CD4-positive, alpha-beta T cell treated with Interleukin-17A for 1 hour (primary cell): ENCODE measurements around the gene LRRC14B.
"Not testable (repeated sequence)": the region's sequence is repeated elsewhere in the genome, so short reads cannot be mapped to it uniquely, and the experiment has no call there.

Experiments used
- DNase-seq: peaks from one replicate; pipeline ENCODE4 v3.0.0-alpha.2; 2020

The LRRC14B gene

DNA sequence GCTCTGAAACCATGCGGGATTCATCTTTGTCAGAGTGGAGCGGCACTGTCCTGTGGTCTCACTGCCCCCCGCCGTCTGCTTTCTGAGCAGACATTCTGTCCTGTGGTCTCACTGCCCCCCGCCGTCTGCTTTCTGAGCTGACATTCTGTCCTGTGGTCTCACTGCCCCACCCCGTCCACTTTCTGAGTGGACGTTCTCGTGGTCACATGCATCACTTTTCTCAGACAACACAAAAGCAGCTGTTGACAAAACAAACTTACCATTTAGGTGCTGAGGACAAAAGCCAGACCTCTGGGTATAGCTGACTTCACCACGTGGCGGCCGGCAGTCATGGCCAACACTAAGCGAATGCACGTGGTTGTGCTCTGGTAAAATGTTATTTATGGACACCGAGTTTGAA is 2.8 kb downstream of the LRRC14B start:
- DNase-seq = no peak

DNA sequence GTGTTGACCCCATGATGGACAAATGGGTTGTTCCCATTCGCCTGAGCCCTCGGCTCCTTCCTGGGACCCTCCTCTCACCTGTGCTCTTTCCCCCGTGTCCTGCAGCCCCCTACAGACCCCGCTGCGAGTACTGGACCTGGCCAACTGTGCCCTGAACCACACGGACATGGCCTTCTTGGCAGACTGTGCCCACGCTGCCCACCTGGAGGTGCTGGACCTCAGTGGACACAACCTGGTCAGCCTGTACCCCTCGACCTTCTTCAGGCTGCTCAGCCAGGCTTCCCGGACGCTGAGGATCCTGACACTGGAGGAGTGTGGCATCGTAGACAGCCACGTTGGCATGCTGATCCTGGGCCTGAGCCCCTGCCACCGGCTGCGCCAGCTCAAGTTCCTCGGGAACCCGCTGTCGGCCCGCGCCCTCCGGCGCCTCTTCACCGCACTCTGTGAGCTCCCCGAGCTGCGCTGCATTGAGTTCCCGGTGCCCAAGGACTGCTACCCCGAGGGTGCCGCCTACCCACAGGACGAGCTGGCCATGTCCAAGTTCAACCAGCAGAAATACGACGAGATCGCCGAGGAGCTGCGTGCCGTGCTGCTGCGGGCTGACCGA is 3.4 kb downstream of the LRRC14B start:
- DNase-seq = no peak

DNA sequence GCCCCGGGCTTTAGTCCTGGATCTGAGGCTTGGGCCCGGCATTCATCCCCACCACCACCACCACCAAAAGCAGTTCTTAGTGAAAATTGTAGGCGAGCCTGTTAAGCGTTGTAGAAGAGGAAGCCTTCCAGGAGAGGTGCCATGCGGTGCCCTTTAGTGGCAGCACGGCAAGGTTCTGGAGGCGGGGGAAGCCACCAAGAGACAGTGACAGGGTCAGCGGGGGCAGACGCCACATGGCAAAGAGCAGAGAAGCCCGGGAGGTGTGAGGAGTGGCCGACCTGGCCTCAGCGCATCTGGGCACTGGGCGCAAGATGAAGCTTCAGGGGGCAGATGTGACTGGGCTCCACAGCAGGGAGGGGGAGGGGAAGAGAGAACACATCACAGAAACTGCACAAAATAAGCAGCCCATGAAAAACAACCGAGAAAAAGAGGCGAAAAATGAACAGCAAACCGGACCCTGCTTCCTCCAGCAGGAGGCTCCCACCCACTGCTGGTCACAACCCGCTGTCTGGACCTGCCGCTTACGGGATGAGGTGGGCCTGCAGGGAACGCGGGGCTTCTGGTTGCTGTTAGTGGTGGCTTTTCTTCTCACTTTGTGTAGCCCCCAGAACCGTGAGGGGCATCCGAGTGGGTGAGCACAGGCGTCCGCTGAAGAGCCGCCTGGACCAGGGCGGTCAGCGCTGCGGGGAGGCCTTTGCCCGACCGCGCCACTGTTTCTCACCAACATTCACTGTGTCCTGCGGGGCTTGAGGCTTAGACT is 4.3 kb downstream of the LRRC14B start:
- DNase-seq = no peak

DNA sequence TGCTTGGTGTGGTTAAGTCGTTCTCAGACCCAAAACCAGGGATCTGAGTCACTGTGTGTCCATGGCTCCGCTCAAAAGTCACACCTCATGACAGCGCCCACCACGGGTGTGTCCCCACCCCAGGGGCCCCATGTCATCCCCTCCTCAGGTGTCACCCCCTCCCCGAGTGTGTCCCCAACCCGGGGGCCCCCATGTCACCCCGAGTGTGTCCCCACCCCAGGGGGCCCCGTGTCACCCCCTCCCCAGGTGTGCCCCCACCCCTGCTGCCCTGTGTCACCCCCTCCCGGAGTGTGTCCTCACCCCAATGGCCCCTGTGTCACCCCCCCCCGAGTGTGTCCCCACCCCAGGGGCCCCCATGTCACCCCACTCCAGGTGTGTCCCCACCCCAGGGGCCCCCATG is 5.1 kb downstream of the LRRC14B start:
- DNase-seq = no peak

DNA sequence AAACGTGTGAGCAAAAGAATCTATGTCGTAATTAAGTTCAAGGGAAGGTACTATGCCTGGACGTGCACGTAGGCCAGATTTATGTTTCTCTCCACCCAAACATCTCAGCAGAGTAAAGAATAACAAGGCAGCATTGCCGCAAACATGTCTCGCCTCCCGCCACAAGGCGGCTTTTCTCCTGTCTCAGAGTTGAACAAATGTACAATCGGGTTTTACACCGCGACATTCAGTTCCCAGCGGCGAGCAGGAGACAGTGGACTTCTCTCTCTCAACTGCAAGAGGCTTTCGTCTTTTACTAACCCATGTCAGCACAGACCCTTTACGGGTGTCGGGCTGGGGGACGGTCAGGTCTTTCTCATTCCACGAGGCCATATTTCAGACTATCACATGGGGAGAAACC is 5.7 kb downstream of the LRRC14B start:
- DNase-seq = not testable (repeated sequence)

DNA sequence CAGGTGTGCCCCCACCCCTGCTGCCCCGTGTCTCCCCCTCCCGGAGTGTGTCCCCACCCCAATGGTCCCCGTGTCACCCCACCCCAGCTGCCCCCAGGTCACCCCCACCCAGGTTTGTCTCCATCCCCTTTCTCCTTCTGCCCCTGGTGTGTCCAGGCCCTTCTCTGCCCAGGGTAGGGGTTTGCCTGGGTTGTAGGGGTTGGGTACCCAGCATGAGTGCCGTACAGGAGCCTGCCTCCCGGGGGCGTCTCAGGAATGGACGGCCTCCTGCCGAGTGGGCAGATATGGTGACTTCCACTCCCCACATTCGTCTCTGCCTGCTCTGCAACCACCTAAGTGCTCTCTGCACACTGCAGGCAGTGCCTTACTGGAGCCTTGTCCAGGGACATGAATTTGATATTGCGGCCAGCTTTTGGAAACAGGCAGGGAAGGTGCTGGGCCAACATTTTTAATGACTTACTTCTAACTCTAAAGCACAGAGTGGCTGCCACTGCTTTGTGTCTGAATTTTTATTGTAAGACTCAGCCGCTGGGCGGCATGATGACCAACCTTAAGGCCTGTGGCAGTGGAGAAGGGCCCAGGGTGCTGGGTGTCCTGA is 6.7 kb downstream of the LRRC14B start:
- no peak for DNase-seq

DNA sequence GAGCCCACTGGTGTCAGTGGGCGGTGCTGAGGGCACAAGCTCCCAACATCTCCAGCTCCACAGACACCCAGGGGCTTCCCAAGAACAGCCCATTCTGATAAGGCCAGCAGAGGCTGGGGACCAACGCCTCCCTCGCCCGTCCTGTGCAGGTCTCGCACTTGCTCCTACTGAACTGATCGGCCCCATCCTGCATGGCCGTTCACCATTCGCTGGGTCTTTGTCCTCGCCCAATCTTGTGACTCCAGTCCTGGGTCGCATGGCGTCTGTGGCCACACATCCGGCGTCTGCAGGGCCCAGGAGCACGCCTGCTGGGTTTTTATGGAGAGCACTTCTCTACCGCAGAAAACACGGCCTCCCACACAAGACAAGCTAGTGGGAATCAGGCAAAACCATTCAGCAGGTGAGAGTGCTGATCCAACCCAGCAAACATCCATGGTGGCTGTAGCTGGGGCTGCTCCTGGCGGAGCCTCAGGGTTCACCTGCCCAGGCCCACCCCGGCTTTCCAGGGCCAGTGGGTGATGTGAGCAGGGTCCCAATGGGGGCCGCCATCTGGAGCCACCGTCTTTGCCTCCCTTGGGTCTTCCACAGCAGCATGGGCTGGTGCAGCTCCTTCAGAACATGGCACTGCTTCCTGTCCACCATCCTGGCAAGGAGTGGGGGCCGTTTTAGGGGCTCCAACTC is 7.4 kb downstream of the LRRC14B start:
- no peak for DNase-seq

DNA sequence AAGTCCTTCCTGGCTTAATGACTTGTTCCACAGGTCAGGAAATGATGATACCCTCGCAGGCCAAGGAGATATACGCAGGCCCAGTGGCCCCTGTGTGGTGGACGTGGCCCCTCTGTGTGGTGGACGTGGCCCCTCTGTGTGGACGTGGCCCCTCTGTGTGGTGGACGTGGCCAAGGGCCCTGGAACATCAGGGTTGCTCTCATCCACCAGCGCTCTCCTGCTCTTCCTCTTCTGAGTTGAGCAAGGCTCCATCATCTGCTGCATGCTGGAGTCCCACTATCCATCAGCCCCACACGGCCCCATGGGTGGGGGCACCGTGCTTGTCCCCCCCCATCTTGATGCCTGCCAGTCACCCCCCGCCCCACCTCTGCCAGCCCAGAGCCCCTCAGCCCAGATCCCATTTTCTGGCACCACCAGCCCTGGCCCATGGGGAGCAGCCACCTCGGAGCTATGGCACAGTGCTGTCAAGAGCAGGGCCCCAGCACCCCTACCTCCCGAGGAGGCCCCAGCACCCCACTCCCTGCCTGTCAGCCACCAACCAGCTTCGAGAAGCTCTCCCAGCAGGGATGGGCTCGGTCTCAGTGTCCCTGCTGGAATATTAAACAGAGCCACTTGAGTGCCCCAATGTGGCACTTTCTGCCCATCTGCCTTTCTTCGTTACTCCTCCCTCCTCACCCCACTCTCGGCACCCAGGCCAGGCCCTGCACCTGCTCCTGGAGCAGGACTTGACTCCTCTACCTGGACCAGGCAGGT is 8.1 kb downstream of the LRRC14B start:
- no peak for DNase-seq

DNA sequence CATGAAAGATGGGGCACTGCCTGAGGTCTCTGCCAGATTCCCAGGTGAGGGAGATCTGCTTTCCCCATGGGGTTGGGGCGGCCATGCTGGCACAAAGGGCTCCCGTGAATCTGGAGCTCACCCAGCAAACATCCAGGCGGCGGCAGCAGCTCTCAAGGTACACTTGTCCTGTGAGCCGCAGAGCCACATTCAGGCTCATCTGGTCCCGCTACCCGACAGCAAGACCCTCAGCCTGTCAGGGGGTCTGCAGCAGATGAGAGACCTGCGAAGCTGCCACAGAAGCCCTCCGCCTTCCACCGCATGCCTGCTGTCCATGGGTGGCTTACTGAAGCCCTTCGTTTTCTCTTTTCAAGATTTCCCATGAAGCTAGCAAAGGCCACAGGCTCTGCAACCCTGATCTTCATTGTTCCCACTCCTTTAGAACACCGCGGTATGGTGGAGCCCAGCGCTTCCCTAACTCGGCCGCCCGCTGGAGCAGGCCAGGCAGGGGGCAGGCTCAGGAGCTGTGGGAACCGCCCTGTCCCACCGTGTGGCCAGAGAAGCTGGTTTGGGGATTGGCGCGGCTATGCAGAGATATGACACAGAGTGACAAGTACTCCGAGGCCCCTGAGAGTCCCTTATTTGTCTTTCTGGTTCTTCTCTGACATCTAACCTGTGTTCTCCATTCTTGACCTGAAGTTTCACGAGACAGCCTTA is 8.8 kb downstream of the LRRC14B start:
- no peak for DNase-seq

DNA sequence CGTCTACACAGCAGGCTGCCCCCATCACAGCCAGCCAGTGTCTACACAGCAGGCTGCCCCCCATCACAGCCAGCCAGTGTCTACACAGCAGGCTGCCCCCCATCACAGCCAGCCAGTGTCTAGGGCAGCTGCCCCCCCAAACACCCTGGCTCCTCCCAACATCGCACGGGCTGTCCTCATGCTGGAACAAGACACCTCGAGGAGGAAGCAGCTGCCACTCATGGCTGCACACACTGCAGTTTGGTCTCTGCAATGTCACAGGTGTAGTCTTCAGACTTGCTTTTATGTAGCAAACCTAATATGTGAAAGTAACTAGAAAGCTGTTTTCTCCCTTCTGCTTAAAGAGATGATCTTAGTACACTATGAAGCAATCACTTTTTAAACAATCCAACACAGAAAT is 9.7 kb downstream of the LRRC14B start:
- no peak for DNase-seq

DNA sequence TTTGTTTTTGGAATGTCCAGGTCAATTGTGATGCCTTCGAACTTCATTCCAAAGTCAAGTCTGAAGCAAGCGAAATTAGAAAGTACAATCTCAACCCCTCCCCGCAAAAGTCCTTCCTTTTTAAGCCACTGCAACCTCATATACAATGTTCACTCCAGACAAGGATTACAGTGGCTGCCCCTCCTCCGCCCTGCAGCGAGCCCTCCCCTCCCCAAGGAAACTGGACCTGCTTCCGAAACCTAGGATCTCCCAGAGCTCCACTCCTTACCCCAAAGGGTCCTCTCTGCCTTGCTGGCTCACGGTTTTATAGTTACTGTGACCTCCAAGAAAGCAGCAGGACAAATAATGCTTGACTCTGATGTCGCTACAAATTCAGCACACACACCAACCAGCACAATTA is 10.4 kb downstream of the LRRC14B start:
- DNase-seq = no peak

DNA sequence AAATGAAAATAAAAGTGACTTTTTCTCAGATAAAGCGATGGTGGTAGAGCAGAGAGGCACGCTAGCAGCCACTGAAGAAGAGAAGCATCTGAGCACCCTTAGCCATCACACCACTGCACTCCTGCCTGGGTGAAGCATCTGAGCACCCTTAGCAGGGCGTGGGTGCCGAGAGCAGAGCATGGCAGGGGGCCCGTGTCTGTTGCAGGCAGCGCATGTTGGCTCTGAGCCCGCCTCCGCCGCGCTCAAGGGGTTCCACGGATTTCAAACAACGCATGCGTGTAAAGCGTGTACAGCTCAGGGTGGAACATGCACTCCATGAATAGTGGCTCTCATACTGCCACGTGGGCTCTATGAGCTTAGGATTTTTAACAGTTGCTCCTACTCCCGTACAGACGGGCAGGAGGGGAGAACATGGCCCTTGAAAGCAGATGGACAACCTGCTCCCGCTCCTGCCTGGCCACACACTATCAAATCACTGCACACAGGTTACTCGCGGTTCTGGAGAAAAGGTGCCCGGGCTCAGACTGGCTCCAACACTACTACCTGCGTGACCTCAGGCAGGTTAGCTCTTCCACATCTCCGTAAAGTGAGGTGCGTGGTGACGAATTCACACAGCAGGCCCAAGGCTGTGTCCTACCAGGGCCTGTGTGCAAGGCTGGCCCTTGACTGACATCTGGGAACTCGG is 12.1 kb downstream of the LRRC14B start:
- DNase-seq = no peak

DNA sequence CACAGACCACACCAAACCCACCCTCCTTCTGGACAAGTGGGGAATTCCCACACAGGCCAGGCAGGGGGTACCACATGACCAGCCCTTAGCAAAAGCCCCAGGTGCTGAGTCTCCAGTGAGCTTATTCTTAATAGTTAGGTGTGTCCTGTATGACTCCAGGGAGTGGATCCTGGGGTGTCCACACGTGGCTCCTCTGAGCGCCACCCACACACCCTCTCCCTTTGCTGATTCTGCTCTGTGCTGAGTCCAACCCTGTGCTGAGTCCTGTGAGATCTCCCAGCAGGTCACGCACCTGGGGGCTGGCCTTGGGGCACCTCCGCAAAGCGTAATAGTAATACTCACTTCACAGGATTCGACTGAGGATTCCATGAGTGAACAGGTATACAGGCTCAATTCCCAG is 12.7 kb downstream of the LRRC14B start:
- no peak for DNase-seq

DNA sequence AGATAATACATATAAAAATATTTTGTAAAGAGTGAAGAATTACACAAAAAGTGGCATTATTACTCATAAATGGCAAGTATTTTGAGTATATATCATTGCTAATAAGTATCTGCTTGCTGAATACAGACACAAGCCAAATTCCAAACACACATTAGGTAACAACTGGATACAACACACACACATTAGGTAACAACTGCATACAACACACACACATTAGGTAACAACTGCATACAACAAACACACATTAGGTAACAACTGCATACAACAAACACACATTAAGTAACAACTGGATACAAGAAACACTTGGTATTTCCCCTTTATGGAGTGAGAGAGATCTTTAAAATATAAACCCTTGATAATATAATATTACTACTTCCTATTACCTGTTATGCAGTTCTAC is 13.2 kb downstream of the LRRC14B start:
- no peak for DNase-seq

DNA sequence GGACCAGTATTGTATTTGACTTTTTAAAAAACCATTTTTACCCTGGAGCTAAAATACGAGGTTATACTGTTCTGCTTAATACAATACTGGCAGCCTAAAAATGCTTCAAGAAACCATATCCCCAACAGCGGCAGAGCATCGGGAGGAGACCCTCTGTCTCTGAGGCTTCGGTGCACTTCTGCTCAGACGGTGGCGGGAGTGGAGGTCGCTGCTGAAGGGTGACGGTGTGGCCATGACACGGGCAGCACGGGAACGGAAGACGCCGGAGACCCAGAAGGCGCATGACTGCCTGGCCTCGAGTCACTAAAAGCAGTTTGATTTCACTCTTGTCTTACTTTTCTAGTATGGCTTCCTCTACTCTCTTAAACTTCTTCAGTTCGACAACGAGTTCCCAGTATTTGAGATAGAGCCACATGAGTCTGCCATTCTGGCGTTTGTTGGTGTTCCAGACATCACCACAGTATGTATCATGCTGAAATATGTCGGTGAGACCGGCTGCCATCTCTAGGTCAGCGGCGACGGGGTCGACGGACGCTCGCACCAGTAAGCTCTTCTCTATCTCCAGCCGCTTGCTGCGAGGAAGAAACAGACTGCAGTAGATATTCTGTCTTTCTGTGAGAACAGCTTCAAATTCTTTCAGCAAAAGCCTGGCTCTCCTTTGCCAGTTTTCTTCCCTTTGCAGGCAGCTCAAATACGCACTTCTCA is 13.8 kb downstream of the LRRC14B start:
- DNase-seq = no peak

DNA sequence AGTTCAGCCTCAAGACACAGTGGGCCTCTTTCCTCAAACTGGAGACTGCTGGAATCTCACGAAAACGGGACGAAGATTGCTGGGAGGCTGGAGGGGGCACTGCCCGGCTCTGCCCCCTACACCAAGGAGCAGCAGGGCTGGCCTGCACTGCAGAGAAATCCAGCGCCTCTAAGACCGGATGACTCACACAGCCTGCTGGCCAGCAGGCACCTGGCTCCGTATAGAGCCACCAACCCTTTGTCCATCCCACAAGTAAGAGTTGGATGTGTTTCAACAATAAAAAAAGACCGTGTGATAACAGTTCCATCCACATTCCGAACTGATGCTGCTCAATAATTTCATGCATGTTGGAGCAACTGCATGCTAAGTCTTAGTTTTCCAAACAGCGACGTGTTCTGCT is 15.1 kb downstream of the LRRC14B start:
- no peak for DNase-seq

DNA sequence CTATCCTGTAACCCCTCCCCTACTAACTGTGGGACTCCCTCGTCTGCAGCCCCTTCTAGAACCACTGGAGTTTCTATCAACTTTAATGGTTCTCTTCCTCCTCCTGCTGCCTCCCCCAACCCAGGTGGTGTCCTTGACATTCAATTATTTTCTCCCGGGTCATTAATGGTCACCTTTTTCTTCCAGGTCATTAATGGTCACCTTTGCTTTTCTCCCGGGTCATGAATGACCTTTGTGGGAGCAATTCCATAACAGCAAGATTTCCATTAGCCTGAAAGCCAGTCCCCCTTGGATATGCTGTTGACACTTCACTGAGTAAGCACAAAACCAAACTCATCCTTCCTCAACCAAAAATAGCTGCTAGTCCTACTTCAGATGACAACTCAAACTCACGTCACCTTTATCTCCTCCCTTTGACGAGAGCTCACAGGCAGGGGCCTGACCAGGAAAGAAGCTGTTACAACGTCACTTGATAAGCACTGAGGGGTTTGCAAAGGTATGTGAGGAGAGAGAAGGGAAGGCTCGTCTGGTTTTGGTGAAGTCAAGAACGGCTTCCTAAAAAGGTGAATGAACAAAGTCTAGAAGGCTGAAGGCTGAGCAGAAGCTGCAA is 15.7 kb downstream of the LRRC14B start:
- DNase-seq = no peak

DNA sequence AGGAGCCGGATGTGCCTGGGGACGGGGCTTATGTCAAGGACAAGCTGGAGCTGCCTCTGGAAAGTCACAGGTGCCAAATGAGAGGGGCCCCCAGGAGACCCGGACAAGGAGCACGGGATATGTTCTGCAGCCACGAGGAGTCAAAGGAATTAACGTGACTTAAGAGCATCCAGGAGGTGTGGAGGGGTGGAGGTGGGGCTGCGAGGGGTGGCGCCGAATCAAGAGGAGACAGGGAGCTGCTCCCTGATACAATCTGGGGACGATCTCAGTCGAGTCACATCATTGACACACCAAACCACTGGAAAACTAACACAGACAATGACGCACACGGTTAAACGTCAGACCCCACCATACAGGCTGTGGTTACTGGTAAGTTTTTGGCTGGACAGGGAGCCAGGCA is 16.3 kb downstream of the LRRC14B start:
- no peak for DNase-seq

DNA sequence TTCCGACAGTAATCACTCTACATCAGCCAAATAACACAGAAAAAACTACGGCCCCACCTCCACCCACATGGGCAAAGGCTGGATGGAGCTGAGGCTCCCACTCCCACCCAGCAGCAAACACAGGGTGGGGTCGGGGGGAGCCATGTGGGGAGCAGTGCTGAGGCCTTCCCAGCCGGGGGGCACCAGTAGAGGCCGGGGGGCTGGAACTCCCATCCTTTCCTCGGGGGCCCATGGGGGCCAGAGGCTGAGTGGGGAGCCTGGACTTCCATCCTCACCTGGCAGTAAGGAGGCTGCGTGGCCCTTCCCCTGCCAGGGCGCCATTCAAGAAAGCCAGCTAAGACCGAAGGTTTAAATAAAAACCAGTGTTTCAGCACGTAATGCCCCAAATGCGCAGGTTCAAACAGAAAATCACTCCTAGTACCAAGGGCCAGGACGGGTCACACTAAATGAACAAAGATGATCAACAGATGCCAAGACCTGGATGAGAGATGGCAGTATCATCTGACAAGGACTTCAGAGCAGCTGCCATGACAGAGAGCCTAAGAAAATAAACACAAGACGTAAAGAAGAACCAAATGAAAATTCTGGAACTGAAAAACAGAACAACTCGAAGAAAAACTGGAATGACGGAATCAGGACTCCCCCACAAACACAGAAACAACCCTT is 17.3 kb downstream of the LRRC14B start:
- no peak for DNase-seq

DNA sequence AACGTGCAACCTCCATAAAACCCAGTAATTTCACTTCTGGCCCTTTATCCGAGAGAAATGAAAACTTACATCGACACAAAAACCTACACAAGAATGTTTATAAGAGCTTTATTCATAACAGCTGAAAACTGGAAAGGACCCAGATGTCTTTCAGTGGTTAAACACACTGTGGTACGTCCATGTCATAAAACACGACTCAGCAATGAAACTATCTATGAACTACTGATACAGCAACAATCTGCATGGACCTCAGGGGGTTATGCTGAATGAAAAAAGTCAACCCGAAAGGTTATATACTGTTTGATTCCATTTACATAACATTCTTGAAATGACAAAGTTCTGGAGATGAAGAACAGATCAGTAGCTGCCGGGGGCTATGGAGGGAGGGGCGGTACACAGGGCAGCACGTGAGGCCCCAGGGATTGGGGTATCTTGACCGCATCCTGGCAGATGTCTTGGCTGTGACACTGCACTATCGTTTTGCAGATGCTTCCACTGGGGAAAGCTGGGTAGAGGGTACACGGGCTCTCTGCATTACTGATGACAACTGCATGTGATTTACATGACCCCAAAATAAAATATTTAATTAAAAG is 22.6 kb downstream of the LRRC14B start:
- DNase-seq = no peak
